Limb (tissue), 2 donors: ENCODE data around the gene TTC28.

Experiments used
- DNase-seq, 2 donors: peaks; one replicate each; pipeline ENCODE4 v3.0.0-alpha.2; 2016; ENCODE audit errors: extremely low spot score in 2 of 2

The TTC28 gene

DNA sequence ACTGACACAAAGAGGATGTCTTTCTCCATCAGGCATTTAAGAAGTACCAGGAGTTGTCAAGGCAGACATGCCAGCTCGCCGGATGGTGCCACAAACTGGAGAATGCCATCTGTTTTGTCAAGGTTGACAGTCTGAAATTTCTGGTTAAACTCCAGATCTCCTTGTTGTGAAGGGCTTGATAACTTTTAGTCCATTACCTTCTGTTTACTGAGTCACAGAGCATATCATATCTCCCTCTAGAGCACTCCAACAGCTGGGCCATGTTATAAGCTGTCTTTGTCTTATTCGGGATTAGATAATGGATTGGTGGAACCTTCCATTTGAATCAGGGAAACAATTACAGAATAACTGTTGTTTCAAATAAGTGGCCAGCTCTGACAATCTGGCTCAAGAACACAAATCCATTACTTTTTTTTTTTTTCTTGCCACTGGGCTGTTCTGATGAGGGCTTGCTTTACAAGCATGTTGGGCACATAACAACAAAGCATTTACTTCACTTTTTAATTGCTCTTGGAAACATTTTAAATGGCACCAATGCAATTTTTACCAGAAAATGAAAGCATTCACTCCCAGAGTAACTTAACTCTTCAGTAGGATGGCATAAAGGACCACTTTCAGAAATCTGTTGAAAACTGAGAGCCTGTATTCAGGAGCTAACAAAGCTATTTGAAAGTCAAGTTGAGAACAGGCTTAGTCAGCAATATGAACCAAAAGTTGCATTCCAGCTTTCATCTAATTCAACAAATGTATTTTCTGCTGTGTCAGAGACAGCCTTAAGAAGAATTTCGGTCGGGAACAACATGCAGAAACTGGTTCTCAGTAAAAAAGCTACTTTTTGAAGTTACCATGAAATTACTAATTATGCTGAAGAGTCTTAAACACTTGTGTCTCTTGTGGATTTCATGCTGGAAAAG is 533.0 kb downstream of the TTC28 start:
- DNase-seq, result no peak

DNA sequence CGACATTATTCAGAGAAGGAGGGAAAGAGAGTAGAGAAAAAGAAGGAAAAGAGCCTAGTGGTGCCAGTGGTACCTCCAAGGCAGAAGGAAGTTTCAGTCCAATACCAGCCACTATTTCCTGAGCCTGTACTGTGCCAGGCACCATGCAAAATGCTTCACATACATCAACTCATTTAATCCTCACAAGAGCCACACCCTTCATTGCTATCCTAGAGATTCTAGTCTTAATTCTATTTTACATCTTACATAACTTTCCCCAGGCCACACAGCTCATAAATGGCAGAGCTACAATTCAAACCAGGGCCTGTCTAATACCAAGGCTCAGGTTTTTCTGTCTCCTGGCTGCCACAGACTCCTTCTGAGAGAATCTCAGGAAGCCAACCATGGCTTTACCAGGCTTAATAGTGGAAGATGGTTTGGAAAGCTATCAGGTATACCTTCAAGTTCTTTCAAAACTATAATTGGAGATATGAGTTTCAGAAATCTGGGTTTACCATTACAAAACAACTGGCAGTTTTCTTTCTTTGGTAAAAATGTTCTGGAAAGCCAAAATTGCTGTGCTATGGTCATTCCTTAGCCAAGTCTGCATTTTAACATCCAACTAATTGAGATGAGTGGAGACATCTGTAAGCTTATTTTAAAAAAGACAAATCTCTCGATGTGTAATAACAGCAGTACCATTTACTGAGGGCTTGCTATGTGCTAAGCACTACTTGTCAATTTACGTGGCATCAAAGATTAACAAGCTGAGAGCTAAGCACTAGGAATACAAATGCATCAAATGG is 535.5 kb downstream of the TTC28 start:
- no peak for DNase-seq

DNA sequence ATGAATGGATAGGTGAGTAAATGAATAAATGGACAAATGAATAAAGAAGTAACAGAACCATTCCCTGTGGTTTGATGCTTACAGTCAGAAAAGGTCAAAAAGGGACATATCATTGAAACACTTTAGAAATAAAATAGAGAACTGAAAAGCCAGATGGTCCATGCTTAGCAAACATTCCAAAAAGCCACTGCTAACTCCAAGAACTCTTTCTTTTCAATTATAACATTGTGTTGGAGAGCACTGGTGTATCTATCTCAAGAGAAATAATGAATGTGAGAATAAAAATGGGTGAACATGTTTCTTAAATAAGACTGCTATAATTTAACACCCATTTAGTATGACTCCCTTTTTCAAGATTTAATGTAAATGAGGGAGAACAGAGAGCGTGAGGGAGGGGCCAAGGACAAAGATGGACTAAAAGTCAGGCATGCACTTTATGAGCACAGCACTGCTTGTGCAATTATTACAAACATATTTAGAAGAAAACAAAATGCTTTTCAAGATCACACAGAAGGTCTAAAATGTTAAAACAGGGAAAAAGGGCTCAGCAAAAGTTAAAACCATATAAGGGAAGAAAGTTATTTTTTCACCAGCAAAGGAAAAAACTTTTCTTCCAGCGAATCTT is 536.3 kb downstream of the TTC28 start:
- no peak for DNase-seq

DNA sequence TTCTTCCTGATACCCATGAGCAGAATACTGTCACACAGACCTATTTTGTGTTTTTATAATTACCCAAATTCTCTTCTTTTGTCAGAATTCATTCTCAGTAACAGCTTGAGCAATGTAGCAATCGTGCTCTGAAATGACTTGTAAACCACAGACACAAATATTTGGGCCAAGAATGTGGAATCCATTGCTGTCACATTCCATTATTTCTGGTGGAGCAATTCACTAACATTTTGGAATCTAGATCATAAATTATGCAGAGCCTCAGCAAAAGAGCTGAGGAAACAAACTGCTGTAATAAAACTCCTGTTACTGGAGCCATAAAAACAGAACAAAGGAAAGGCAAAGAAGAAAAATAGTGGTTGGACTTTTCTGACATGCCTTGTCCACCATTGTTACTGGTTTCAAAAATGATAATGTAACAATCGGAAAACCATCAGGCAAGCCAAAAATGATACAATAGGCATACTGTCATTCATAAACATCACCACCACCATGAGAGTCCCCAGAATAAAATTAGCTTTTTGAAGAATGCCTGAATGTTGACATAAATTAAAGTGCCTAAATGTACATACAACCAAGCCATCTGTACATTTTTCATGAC is 537.2 kb downstream of the TTC28 start:
- peak in 1 of 2 donors; percentile 55 for DNase-seq

DNA sequence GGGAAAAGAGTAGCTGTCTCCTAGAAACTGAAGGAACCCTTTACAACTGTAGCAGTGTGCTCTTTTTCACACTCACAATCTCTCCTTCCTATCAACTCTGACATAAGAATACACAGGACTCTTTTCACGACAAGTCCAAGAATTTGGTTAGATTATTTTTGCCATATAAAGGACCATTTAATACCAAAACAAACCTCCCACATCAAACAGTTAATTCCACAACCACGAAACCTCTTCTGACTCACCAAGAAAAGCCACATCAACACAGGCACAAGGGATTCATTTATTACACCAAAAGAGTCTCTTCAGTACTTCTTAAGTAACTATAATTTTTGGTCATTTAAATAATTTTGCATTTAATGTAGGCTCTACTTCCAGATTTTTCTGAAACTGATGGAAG is 538.0 kb downstream of the TTC28 start:
- DNase-seq, result no peak

DNA sequence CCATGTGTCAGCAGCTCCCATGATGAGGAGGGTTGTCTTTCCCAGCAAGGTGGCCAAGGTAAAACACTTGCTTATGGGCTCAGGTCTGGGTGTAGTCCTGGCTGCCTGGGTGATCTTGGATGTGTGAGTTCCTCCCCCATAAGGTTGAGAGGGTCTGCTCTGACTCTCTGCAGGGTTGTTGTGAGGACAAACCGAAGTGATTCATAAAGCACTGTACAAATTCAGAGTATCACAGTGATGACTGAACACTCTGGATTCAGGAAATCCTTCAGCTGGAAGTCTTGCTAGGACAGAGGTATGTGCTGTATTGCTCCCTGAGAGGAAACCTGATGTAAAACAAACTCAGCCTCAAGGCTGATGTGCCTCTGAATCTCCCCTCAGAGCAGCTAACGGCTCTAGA is 539.7 kb downstream of the TTC28 start:
- DNase-seq, result no peak

DNA sequence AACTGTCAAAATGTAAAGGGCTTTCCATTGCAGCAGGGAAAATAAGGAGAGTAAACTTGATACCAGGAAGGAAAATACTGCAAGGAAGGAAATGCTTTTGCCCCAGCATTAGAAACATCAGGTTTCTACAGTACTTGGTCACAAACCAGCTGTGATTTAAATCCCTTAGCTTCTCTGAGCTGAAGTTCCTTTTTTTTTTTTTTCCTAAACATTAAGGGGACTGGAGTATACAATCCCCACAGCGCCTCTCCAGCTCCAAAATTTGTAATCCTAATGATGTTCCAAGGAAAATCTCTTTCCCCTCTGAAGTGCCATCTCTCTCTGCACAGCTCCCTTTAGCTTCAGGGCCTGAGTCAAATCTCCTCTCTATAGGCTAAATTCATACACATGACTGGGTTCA is 540.1 kb downstream of the TTC28 start:
- DNase-seq, result no peak

DNA sequence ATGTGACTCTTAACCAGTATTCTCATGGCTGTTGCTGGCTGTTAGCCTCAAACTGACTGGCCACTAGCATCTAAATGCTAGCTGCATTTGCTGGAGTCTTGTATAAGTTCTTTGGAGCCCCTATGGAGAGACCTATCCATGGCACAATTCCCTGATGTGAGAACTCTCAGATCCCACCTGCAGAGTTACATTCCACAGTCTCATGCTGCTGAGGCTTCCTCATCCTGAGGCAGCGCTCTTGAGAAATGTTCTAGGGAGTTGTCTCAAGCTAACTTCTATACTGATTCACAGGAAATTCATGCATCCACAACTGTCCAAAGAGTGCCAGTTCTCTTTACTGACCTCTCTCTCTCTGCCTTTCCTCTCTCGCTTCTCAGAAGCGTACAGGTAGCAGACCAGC is 542.6 kb downstream of the TTC28 start:
- no peak for DNase-seq

DNA sequence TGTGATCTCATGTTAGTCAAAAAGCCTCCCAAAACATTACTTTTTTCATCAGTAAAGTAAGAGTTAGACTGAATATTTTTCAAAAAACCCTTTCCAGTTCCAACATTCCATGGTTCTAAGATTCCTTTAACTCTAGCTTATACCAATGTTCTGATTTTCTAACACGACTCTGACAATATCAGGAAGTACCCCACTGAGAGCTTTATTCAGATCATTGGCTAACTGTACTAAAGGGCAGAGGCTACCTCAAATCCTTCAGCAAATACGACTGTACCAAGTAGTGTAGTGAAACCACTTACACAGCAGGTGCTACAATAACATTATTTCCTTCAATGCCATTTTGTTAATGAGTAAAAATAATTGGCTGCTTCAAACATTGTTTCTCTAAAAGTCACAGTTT is 547.2 kb downstream of the TTC28 start:
- no peak for DNase-seq

DNA sequence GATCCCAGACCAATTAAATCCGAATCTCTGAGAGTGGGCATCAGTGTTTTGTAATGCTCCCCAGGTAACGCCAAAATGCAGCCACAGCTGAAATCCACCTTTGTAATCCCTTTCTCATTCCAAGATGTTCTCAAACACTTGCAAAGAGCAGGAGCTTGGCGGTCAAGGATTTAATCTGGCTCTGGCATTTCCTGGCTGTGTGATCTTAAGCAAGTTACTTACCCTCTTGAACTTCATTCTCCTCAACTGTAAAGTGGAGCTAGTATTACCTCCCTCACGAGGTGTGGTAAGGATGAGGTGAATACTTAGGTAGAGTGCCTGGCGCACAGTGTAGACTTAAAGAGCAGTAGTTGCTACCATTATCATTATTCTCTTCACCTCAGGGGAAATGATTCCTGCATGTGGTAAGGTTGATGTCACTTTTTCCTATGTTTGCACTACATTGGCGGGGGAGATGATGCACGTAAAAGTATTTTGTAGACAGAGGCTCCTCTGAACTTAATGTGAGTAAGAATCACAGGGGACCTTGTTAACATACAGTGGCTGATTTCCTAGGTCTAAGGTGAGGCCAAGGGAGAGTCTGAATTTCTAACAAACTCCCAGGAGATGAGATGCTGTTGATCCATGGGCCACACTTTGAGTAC is 550.2 kb downstream of the TTC28 start:
- DNase-seq, result no peak

DNA sequence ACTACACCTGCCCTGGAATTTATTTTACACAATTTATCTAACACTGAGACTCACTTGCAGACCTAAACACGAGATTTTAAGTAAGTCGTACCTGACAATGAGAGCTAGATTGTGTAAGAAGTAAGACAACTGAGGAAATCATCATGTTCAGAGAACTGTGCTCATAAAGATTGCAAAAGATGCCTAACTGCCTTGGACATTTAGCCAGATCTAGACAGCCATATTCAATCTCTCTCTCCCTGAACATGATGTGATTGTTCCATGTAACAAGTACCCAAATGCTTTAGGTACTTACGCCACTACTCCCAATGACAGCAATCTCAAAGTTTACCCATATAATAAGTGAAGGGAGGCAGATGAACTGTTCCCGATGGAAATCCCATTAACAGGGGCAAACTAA is 550.8 kb downstream of the TTC28 start:
- no peak for DNase-seq

DNA sequence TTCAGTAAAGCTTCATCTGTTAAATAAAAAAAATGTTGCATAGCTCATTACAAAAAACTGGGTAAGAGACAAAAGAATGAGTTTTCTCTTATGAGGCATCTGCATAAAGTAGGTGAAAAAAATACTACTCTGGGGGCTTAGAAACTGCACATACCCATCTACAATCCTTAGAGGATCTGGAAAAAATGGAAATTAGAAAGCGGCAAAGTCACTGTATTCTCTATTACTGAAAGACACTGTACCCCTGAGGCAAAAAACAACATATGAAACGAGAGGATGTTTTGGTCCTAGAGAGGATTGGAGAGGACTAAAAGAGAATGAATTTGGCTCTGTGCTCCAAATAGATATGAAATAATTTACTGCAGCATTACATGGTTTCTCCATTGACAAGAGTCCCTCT is 553.8 kb downstream of the TTC28 start:
- no peak for DNase-seq

DNA sequence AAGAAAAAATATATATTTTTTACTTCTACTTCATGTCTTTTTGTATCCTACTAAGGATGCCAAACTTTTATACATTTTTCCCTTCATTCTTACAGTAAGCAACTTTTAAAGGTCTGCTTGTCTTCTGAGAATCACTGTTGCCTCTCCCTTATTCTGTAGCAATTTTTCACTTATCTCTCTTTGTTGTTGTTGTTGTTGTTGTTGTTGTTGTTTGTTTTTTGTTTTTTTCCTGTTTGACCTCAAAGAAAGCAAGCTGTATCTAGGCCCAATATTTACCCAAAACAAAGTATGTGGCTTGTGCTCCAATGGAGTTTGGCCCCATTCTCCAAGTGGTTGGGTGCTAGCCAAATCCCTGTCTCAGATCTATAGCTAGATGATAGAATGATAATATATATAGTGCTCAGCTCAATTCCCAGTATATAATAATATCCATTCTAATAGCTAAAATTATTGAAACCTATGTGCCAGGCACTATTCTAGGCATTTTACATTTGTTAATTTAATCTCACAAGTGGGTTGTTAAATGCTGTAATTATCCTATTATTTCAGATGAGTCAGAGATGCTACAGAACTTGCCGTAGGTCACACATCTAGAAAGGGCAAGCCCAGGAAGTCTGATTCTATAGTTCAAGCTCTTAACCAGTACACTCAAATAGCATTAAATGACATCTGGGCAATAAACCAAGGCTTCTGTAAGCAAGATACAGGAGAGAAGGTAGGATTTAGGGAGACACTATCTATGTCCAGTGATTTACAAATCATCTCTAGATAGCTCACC is 555.5 kb downstream of the TTC28 start:
- DNase-seq, result no peak

DNA sequence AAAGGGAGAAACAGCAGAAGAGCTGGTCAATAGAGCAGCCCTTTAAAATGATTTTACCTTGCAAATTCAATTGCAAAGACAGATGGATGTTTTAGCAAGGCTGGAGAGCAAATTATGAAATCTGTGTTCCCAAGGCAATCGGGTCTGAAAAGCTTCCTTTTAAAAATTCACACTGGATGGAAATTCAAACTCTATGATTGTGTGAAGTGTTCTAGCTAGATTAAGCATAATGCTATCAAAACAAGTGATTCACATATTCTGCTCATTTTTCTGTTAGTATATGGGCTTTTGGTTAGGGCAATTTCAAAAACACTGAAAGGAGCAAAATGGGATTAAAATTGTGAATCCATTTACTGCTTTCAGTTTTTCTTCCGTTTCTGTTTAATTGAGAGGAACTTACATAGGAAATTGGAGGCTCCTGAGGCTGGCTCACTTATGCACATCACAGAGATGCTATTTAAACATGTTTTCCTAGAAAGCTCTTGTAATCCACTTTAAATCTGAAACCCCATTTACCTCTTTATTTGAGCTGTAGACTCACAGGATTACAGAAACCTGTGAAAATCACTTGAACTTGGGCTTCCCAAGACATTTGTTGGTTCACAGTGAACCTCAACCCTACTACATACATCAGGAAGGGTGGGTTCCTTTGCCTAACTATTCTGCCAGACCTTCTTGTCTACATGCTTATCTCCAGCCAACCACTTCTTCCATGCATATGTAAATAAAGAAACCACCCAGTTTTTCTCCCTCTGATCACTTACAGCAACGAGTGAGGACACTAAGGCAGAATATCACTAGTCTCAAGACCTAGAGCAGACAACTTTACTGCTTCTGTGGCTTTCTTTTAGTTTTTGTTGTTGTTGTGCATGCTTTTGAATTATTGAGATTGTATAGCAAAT is 558.7 kb downstream of the TTC28 start:
- DNase-seq, result no peak

DNA sequence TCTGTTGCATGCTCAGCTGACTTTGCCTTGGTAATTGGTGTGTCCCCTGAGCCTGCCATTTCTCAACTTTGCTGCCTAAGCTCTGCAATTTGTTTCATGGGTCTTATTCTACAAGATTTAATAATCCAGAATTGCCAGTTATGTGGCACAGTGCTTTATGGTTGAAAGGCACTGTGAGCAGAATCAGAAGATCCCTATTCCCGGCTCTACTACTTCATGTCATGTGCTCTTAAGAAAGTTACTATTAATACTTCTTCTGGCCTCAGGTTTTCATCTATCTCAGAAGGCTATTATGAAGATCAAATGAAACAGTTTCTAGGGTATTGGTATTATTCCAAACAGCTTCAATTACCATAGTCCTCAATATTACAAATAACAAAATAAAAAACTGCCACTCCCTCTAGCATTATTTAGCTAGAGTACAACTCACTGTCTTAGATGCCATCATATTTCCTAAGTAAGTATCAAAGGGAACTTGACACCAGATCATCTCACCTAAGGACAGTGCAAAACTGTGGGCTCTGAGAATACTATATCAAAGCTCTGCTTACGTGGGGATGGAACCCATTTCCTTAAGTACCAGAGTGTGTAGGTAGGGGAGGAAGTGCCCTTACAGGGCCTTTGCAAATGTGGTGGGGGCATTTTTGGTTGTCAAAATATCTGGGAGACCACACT is 560.5 kb downstream of the TTC28 start:
- DNase-seq, result no peak

DNA sequence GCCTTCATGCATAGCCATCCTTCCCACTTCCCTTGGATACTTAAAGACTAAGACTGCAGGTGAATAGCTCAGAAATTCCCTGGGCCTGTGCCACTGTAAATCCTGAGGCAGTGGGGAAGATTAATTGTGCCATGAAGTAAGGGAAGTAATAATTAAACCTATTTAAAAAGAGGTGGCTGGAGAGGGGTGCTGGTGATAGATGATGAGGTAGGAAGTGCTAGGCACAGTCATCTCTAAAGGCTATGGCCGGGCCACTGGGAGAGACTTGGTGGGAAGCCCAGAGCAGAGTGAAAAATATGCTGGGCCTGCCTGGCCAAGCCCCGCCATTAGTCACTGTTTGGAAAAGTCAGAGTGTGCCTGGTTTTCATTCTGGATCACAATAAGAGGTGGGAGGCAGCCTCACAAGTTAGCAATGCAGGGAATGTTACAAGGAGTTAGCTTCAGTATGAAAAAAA is 563.4 kb downstream of the TTC28 start:
- DNase-seq, result peak; percentile 45 to 47

DNA sequence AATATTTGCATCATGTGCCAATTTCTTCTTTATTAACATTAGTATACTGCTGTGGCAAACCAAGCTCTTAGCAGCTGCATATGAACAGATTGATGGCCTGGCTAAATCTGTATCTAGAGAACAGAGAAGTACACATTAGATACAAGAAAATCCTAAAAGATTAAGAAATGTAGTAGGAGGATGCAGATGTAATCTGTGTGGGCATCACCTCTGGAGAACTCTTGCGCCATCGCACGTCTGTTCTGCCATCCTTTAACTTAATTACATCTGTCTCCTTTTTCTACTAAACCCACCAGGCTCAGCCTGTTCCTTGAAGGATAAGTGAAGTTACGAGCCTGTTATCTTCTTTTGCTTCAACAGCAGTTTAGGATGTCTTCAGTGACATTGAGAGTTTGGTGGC is 564.2 kb downstream of the TTC28 start:
- no peak for DNase-seq

DNA sequence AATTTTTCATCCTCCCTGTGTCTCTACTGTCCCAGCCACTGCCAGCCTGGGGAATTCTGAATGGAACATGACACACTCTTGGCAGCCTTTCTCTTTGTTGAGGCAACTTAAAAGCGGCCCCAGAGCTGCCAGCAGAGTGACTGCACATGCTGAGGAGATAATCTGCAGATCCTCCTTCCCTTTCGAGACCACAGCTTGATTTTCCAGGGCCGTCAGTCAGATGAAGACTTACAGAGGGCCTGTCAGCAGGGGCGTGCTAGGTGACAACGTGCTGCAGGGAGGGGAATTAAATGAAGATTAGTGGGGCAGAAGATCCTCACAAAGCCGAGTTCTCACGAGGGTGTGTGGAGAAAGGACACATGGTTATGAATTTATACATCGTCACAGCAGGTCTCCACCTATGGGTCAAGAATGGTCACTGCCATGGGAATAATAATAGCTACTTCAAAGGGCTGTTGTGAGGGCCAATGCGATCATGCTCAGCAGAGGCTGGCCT is 567.0 kb downstream of the TTC28 start:
- DNase-seq, result peak in 1 of 2 donors; percentile 41

DNA sequence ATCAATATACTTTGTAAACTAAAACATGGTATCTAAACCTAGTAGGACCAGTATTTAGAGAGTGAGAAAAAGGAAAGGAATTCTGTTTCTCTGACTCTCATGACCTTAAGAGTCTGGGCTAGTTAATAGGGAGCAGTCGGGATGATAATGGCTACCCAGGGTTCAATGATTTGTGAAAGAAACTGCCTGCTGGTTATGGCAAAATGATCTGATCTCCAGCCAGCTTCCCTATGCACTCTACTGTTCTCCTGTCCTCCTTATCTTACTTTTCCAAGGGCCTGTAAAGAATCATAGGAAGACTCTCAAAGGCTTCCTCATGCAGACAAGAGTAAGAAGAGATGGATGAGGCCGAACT is 567.5 kb downstream of the TTC28 start:
- DNase-seq, result no peak
